Superior temporal gyrus (tissue), 1 donor: ENCODE results near the gene ABL2.
"Not testable (repeated sequence)": the region's sequence is repeated elsewhere in the genome, so short reads cannot be mapped to it uniquely, and the experiment has no call there.

ENCODE experiments used
- DNase-seq: peaks from one replicate; pipeline ENCODE4 v3.0.0-alpha.2; 2016; ENCODE audit errors: extremely low spot score

The ABL2 gene

GRCh38 chr1:179135707-179136106, 93.8 kb downstream of the ABL2 start:
- DNase-seq, result not testable (repeated sequence)

GRCh38 chr1:179135168-179135567, 94.3 kb downstream of the ABL2 start:
- DNase-seq, result not testable (repeated sequence)

GRCh38 chr1:179129702-179130473, 99.6 kb downstream of the ABL2 start:
- no peak for DNase-seq

GRCh38 chr1:179128520-179128919, 101.0 kb downstream of the ABL2 start:
- no peak for DNase-seq

GRCh38 chr1:179127163-179127895, 102.1 kb downstream of the ABL2 start:
- DNase-seq, result no peak

GRCh38 chr1:179126338-179127060, 103.0 kb downstream of the ABL2 start:
- DNase-seq, result no peak

GRCh38 chr1:179124873-179125272, 104.6 kb downstream of the ABL2 start:
- DNase-seq, result no peak

GRCh38 chr1:179121159-179121938, 108.1 kb downstream of the ABL2 start:
- peak; percentile 82 for DNase-seq

GRCh38 chr1:179120736-179121135, 108.7 kb downstream of the ABL2 start:
- no peak for DNase-seq

GRCh38 chr1:179119513-179119912, 110.0 kb downstream of the ABL2 start:
- no peak for DNase-seq

GRCh38 chr1:179115181-179115580, 114.3 kb downstream of the ABL2 start:
- no peak for DNase-seq

GRCh38 chr1:179108644-179109043, 120.8 kb downstream of the ABL2 start:
- no peak for DNase-seq

GRCh38 chr1:179107706-179108629, 121.5 kb downstream of the ABL2 start:
- DNase-seq, result no peak

GRCh38 chr1:179105393-179105792, 124.1 kb downstream of the ABL2 start:
- DNase-seq, result no peak

GRCh38 chr1:179104611-179105250, 124.7 kb downstream of the ABL2 start:
- DNase-seq, result no peak

GRCh38 chr1:179103999-179104398, 125.5 kb downstream of the ABL2 start:
- DNase-seq, result no peak

- no peak for DNase-seq
Observed at GRCh38 chr1:179101566-179101965, 127.9 kb downstream of the ABL2 start.

GRCh38 chr1:179099891-179100290, 129.6 kb downstream of the ABL2 start:
- DNase-seq, result no peak

- DNase-seq, result no peak
Observed at GRCh38 chr1:179095924-179096323, 133.6 kb downstream of the ABL2 start.

GRCh38 chr1:179095377-179095776, 134.1 kb downstream of the ABL2 start:
- no peak for DNase-seq
